Bronchial epithelial cell (primary cell): ENCODE results near the gene WDR1. TPM values are rescaled to one million over a fixed set of nuclear protein-coding genes. Genes with fewer than 3 reads are reported as not detected.
A peak's percentile ranks its signal among the peaks of the same experiment; 100 is the strongest.

Experiments
- DNase-seq: peaks from one replicate; pipeline ENCODE4 v3.0.0-alpha.2; 2010; ENCODE audit warnings: low read depth
- FAIRE-seq: peaks from 2 replicates; lab custom pipeline; 2011; peaks lifted over from hg19 to GRCh38; lab: Jason Lieb, UNC
- H3K27me3 ChIP-seq: 2 replicates; pipeline ENCODE4 v1.5.1; 2011; ENCODE audit warnings: low read length; ENCODE audit not compliant: control insufficient read depth, insufficient read depth
- H3K36me3 ChIP-seq: 2 replicates; pipeline ENCODE4 v1.5.1; 2011; ENCODE audit warnings: low read length; ENCODE audit not compliant: control insufficient read depth, insufficient read depth
- H3K4me3 ChIP-seq: 2 replicates; pipeline ENCODE4 v1.5.1; 2011; ENCODE audit warnings: mild to moderate bottlenecking, low read depth, low read length, control low read depth
- total RNA-seq: library from RNA; depleted of rRNA; stranded (reverse); fragments of >200 nt; gene quantifications from 2 replicates; pipeline ENCODE4 v1.2.1, GENCODE V29; 2014
- TF ChIP-seq, protein P1 (sequence below): IDR thresholded peaks from 2 replicates; pipeline ENCODE4 v1.5.1; 2011; ENCODE audit warnings: mild to moderate bottlenecking, moderate library complexity, low read length, control low read depth, inconsistent platforms; ENCODE audit not compliant: insufficient read depth, severe bottlenecking

WDR1 gene
- total RNA-seq, 1 donor from 2014 or later = 290 TPM

DNA sequence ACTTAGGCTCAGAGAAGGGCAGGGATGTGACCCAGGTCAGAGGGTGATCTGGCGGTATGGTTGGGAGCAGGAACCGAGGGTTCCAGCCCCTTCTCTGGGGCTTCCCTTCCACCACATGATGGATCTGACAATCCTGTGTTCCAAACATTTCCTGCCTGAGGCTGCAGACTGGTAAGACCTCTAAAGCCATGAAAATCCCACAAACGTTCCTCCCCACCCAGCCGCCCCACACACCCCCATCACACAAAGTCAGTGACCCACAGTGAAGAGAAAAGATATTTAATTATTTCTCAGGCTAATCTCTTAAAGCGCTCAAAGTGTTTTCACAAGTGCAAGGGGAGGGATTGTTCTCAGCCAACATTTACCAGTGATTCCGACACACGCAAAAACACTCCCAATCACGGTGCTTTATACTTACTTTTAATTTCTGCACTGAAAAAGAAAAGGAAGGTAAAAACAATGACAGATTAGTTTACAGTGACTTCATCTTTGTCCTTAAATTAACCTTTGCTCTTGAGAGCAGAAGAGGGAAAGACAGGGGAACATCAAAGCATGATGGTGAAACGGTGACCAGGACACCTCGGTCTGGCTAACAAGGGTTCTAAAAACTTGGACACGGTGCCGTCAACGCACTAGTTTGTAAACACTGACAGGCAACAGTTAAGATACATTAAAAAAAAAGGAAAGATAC lies 42.4 kb downstream of the WDR1 start:
- Histone ChIP-seq H3K27me3 (no peaks in the 10 kb centered on the region), H3K4me3 (no peak overlapping the region), H3K36me3 (peaks cover 35% of the 10 kb centered on the region)
- DNase-seq (no peak), FAIRE-seq (no peak)
- TF ChIP-seq, protein P1, sequence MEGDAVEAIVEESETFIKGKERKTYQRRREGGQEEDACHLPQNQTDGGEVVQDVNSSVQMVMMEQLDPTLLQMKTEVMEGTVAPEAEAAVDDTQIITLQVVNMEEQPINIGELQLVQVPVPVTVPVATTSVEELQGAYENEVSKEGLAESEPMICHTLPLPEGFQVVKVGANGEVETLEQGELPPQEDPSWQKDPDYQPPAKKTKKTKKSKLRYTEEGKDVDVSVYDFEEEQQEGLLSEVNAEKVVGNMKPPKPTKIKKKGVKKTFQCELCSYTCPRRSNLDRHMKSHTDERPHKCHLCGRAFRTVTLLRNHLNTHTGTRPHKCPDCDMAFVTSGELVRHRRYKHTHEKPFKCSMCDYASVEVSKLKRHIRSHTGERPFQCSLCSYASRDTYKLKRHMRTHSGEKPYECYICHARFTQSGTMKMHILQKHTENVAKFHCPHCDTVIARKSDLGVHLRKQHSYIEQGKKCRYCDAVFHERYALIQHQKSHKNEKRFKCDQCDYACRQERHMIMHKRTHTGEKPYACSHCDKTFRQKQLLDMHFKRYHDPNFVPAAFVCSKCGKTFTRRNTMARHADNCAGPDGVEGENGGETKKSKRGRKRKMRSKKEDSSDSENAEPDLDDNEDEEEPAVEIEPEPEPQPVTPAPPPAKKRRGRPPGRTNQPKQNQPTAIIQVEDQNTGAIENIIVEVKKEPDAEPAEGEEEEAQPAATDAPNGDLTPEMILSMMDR = no peak

DNA sequence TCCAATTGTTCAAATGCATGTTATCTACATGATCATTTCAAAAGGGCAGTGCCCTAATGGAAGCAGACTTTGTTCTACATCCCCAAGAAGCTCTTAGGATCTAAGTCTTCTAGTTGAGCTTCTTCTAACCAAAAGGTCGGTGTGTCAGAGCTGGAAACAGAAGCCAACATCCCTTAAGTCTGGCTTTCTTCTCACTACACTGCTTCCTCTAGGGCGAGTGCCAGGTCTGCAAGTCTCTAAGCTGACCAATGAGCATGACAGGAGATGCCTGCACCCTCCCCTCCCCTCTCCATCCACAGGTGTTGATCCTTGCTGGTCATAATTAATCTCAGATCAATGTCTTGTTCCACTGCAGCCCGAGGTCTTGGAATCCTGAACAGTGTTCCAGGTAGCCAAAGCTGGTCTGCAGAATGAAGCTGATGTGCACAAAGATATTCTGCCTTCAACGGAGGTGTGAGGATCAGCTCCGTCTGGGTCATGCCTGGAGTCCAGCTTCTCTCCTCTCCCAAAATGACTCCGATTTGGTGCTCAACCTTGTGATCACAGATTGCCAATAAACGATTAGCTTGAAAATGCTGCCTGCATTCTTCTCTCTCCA lies 44.1 kb downstream of the WDR1 start:
- TF ChIP-seq, protein P1 = no peak
- Histone ChIP-seq H3K36me3 (peaks cover 24% of the 10 kb centered on the region), H3K27me3 (no peaks in the 10 kb centered on the region), H3K4me3 (no peak overlapping the region)
- DNase-seq (no peak), FAIRE-seq (no peak)

DNA sequence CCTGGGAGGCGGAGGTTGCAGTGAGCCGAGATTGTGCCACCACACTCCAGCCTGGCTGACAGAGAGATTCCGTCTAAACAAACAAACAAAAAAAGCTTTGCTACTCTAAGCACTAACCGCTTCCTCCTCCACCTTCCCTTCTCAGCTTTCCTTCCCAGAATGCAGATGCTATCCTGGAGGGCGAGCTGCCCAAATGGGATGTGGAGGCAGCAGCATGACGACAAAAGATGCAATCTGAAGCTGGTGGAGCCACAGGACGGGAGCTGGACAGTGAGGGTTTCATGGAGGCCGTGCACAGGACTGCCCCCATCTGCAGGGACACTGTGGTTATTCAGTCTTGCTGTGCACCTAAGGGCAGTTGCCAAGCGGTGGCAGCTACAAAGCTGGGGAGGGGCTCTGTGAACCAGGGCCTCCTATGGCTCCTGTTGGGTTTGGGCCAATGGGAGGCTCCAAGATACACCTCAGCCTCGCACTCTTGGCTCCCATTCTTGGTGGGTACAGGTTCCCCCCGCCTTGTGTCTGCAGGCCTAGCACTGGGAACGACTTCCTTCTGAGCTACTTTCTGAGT lies 47.4 kb downstream of the WDR1 start:
- no peak overlapping the region for H3K4me3 ChIP-seq
- peaks cover 3% of the 10 kb centered on the region for H3K36me3 ChIP-seq
- DNase-seq (no peak), FAIRE-seq (no peak)
- TF ChIP-seq, protein P1 = no peak
- H3K27me3 ChIP-seq = no peaks in the 10 kb centered on the region

DNA sequence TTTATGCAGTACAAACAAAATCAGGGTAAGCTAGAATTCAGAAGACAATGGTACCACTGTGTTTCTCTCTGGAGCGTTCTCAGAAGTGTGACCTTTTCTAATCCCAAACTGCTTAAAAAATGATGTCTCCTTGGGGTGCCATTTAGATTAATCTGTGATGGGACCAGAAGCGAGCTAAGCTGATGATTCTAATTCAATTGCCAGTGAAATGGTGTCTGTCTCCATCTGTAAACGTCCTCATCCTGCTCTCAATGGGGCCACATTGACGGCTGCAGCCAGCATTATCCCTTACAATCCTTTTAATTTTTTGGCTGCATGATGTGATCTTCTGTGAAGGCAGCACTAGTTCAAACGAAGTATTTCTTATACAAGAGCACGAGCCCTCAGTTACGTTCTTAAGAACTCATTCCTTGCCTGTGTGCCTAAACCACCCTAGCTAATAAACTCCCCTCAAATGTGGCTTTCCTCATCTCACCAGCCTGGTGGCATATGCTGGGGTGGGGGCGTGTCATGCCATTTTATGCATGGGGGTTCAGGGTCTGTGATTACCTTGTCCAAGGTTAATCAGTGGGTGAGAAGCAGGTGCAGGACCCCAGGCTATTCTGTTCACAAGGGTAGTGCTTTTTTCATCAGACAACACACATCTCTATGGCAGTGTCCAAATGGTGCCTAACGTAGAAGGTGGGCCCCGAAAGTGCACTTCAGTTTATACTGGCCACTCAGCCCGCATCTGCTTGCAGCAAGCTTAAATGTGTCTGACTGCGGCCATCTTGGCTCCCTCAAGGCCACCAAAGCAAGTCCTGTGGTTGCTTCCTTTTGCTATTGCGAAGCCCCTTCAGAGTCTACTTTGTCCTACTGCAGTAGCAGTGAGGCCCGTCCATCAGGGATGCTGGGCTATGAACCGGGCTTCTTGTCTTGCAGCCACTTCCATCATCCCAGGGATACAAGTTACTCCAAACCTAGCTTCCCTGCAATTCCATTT lies 49.6 kb downstream of the WDR1 start:
- Histone ChIP-seq H3K27me3 (no peaks in the 10 kb centered on the region), H3K4me3 (no peak overlapping the region), H3K36me3 (peaks cover 1% of the 10 kb centered on the region)
- TF ChIP-seq, protein P1 = no peak
- DNase-seq (no peak), FAIRE-seq (peak; percentile 43)

GRCh38 chr4:10066206-10066605 lies 50.4 kb downstream of the WDR1 start:
- Histone ChIP-seq H3K4me3 (no peak overlapping the region), H3K27me3 (no peaks in the 10 kb centered on the region), H3K36me3 (peaks cover 1% of the 10 kb centered on the region)
- FAIRE-seq = peak; percentile 28
- no peak for DNase-seq
- TF ChIP-seq, protein P1 = no peak
